ENCODE data around the gene RACK1. TPM values are rescaled to one million over a fixed set of nuclear protein-coding genes. Genes with fewer than 3 reads are reported as not detected.

Gene RACK1
- total and polyA plus RNA-seq, 2 of the 13 experiments (the other 11 are each of a cell fraction or from before 2014, with no cell fraction given), result 2,514 to 6,141 TPM

GRCh38 chr5:181188700-181189362, 54.9 kb downstream of the RACK1 start (continued):
- TF ChIP-seq ZNF609 (CRISPR knock-in tag; IDR thresholded peaks at IDR 0.05; ENCODE audit: borderline replicate concordance) (0 out of 2 replicates have a peak, but pooled peaks have one; percentile 26), FOXA1 (IDR thresholded peaks at IDR 0.05) (no peak), FOXA1 (CRISPR knock-in tag; IDR thresholded peaks at IDR 0.05) (no peak), ZNF556 (CRISPR knock-in tag; IDR thresholded peaks at IDR 0.05; ENCODE audit: borderline replicate concordance) (no peak), SMAD3 (CRISPR knock-in tag; IDR thresholded peaks at IDR 0.05) (no peak; the same call in 1 of the 2 replicates), SIX4 (CRISPR knock-in tag; IDR thresholded peaks at IDR 0.05) (no peak), SIX1 (CRISPR knock-in tag; IDR thresholded peaks at IDR 0.05; ENCODE audit: borderline replicate concordance) (no peak), ZNF232 (CRISPR knock-in tag; IDR thresholded peaks at IDR 0.05; ENCODE audit: borderline replicate concordance) (0 out of 2 replicates have a peak, but pooled peaks have one; percentile 17), ZFY (CRISPR knock-in tag; IDR thresholded peaks at IDR 0.05) (no peak), YY1 (IDR thresholded peaks at IDR 0.05; ENCODE audit: insufficient read depth, insufficient replicate concordance, low read depth, low read length) (no peak), BHLHE40 (IDR thresholded peaks at IDR 0.05; ENCODE audit: low read length) (no peak), ZNF280B (CRISPR knock-in tag; IDR thresholded peaks at IDR 0.05; ENCODE audit: borderline replicate concordance) (no peak), SP5 (CRISPR knock-in tag; IDR thresholded peaks at IDR 0.05; ENCODE audit: borderline replicate concordance, low read depth) (no peak; the same call in 1 of the 2 replicates), TFDP2 (CRISPR knock-in tag; IDR thresholded peaks at IDR 0.05) (no peak), ZFP41 (CRISPR knock-in tag; IDR thresholded peaks at IDR 0.05; ENCODE audit: borderline replicate concordance) (no peak), ERF (CRISPR knock-in tag; IDR thresholded peaks at IDR 0.05) (0 out of 2 replicates have a peak, but pooled peaks have one; percentile 6), HDAC1 (CRISPR knock-in tag; IDR thresholded peaks at IDR 0.05) (no peak), TFAP4 (IDR thresholded peaks at IDR 0.05; ENCODE audit: borderline replicate concordance, low read depth) (peak; percentile 11; the same call in 1 of the 2 replicates), ZNF292 (CRISPR knock-in tag; IDR thresholded peaks at IDR 0.05; ENCODE audit: borderline replicate concordance, low read depth) (no peak), PITX1 (CRISPR knock-in tag; IDR thresholded peaks at IDR 0.05) (no peak), FLYWCH1 (CRISPR knock-in tag; IDR thresholded peaks at IDR 0.05) (0 out of 2 replicates have a peak, but pooled peaks have one; percentile 36), ZNF883 (CRISPR knock-in tag; IDR thresholded peaks at IDR 0.05; ENCODE audit: not compliant biosample characterization) (no peak), ZNF446 (CRISPR knock-in tag; IDR thresholded peaks at IDR 0.05) (no peak)

All from HepG2 (cell line).